HPDE6-E6E7 (cell line): ENCODE data around the gene ARHGEF16.

Source experiments
- DNase-seq: peaks from one replicate; pipeline ENCODE4 v3.0.0; 2011; ENCODE audit warnings: missing footprints; ENCODE audit errors: extremely low spot score

ARHGEF16 gene

GRCh38 chr1:3481836-3482375, 27.4 kb downstream of the ARHGEF16 start:
- no peak for DNase-seq

GRCh38 chr1:3482378-3482849, 27.9 kb downstream of the ARHGEF16 start:
- DNase-seq, result peak; percentile 94

GRCh38 chr1:3483380-3483779, 28.9 kb downstream of the ARHGEF16 start:
- DNase-seq, result no peak

- DNase-seq, result no peak
These were observed 29.5 kb downstream of the ARHGEF16 start for GRCh38 chr1:3483801-3484444.

GRCh38 chr1:3485016-3485415, 30.6 kb downstream of the ARHGEF16 start:
- DNase-seq, result no peak

- DNase-seq, result no peak
These were observed 34.0 kb downstream of the ARHGEF16 start for GRCh38 chr1:3488432-3488831.

- no peak for DNase-seq
These were observed 35.7 kb downstream of the ARHGEF16 start for GRCh38 chr1:3490046-3490745.

- no peak for DNase-seq
These were observed 37.1 kb downstream of the ARHGEF16 start for GRCh38 chr1:3491291-3492246.

- no peak for DNase-seq
These were observed 38.2 kb downstream of the ARHGEF16 start for GRCh38 chr1:3492545-3493246.

GRCh38 chr1:3494321-3495308, 40.1 kb downstream of the ARHGEF16 start:
- DNase-seq, result no peak

GRCh38 chr1:3495776-3496745, 41.6 kb downstream of the ARHGEF16 start:
- no peak for DNase-seq

- no peak for DNase-seq
These were observed 42.5 kb downstream of the ARHGEF16 start for GRCh38 chr1:3496916-3497315.

- DNase-seq, result no peak
These were observed 43.1 kb downstream of the ARHGEF16 start for GRCh38 chr1:3497521-3497920.

GRCh38 chr1:3498246-3498930, 43.9 kb downstream of the ARHGEF16 start:
- no peak for DNase-seq

- no peak for DNase-seq
These were observed 44.5 kb downstream of the ARHGEF16 start for GRCh38 chr1:3498986-3499385.

GRCh38 chr1:3499611-3500010, 45.1 kb downstream of the ARHGEF16 start:
- no peak for DNase-seq

- no peak for DNase-seq
These were observed 45.9 kb downstream of the ARHGEF16 start for GRCh38 chr1:3500265-3500835.

GRCh38 chr1:3501437-3501836, 47.0 kb downstream of the ARHGEF16 start:
- DNase-seq, result no peak
